Type B pancreatic cell (in vitro differentiated cells): ENCODE data around the gene STXBP3. TPM values are rescaled to one million over a fixed set of nuclear protein-coding genes. Genes with fewer than 3 reads are reported as not detected.

Source experiments
- DNase-seq: peaks from one replicate; pipeline ENCODE4 v3.0.0; 2021; ENCODE audit warnings: mixed read lengths; ENCODE audit not compliant: unreplicated experiment; ENCODE audit errors: extremely low spot score
- H3K27ac Mint-ChIP-seq: 2 replicates; pipeline ENCODE4 v1.8.0; 2021; ENCODE audit warnings: mild to moderate bottlenecking, mixed read lengths
- H3K27me3 Mint-ChIP-seq: 2 replicates; pipeline ENCODE4 v1.8.0; 2021; ENCODE audit warnings: mixed read lengths
- H3K36me3 Mint-ChIP-seq: 2 replicates; pipeline ENCODE4 v1.8.0; 2021; ENCODE audit warnings: mixed read lengths
- H3K4me1 Mint-ChIP-seq: one replicate; pipeline ENCODE4 v1.8.0; 2021; ENCODE audit warnings: mixed read lengths; ENCODE audit not compliant: unreplicated experiment
- H3K4me3 Mint-ChIP-seq: 2 replicates; pipeline ENCODE4 v1.8.0; 2021; ENCODE audit warnings: mild to moderate bottlenecking, mixed read lengths
- H3K9me3 Mint-ChIP-seq: 2 replicates; pipeline ENCODE4 v1.8.0; 2021; ENCODE audit warnings: mixed read lengths
- CTCF ChIP-seq: fragments of 200-600 bp; sonication (generic); conservative IDR thresholded peaks from 2 replicates; pipeline ENCODE4 v1.5.0; 2021; ENCODE audit warnings: antibody characterized with exemption, mild to moderate bottlenecking
- total RNA-seq: library from RNA; stranded (reverse); gene quantifications from 2 replicates; pipeline ENCODE4 v1.2.1, GENCODE V29; 2021; ENCODE audit warnings: low replicate concordance

Gene STXBP3
- total RNA-seq, 1 donor from 2014 or later: 40.5 TPM

GRCh38 chr1:108791790-108792189 is 45.3 kb downstream of the STXBP3 start:
- peaks cover 47% of the 10 kb centered on the region for H3K36me3 Mint-ChIP-seq
- no peak overlapping the region for H3K27ac Mint-ChIP-seq
- no peaks in the 10 kb centered on the region for H3K4me1 Mint-ChIP-seq
- H3K9me3 Mint-ChIP-seq: peaks cover 14% of the 10 kb centered on the region
- TF ChIP-seq CTCF: no peak
- no peak overlapping the region for H3K4me3 Mint-ChIP-seq
- no peak for DNase-seq
- no peaks in the 10 kb centered on the region for H3K27me3 Mint-ChIP-seq

- Mint-ChIP-seq H3K4me3 (no peak overlapping the region), H3K27ac (no peak overlapping the region), H3K27me3 (no peaks in the 10 kb centered on the region), H3K4me1 (no peaks in the 10 kb centered on the region), H3K36me3 (peaks cover 44% of the 10 kb centered on the region), H3K9me3 (peaks cover 14% of the 10 kb centered on the region)
- TF ChIP-seq CTCF: no peak
- DNase-seq: no peak
Observed at GRCh38 chr1:108792420-108792819, 45.9 kb downstream of the STXBP3 start.

- H3K4me1 Mint-ChIP-seq: no peaks in the 10 kb centered on the region
Observed at GRCh38 chr1:108799001-108799400, 52.5 kb downstream of the STXBP3 start.

GRCh38 chr1:108801101-108801500 is 54.6 kb downstream of the STXBP3 start:
- TF ChIP-seq CTCF: no peak
- Mint-ChIP-seq H3K36me3 (peaks cover 21% of the 10 kb centered on the region), H3K4me1 (no peaks in the 10 kb centered on the region), H3K4me3 (no peak overlapping the region), H3K27ac (no peak overlapping the region), H3K27me3 (no peaks in the 10 kb centered on the region), H3K9me3 (no peaks in the 10 kb centered on the region)
- no peak for DNase-seq

More at GRCh38 chr1:108799001-108799400, 52.5 kb downstream of the STXBP3 start:
- DNase-seq: no peak
- no peaks in the 10 kb centered on the region for H3K9me3 Mint-ChIP-seq
- peaks cover 29% of the 10 kb centered on the region for H3K36me3 Mint-ChIP-seq
- no peak overlapping the region for H3K27ac Mint-ChIP-seq
- no peaks in the 10 kb centered on the region for H3K27me3 Mint-ChIP-seq
- no peak for TF ChIP-seq CTCF
- no peak overlapping the region for H3K4me3 Mint-ChIP-seq

GRCh38 chr1:108803548-108803947 is 57.1 kb downstream of the STXBP3 start:
- Mint-ChIP-seq H3K4me3 (no peak overlapping the region), H3K27ac (no peak overlapping the region), H3K4me1 (no peaks in the 10 kb centered on the region), H3K36me3 (peaks cover 27% of the 10 kb centered on the region), H3K27me3 (no peaks in the 10 kb centered on the region), H3K9me3 (no peaks in the 10 kb centered on the region)
- no peak for TF ChIP-seq CTCF
- DNase-seq: no peak

- peaks cover 11% of the 10 kb centered on the region for H3K4me1 Mint-ChIP-seq
- no peaks in the 10 kb centered on the region for H3K9me3 Mint-ChIP-seq
- H3K27ac Mint-ChIP-seq: no peak overlapping the region
- DNase-seq: no peak
- no peak overlapping the region for H3K4me3 Mint-ChIP-seq
- TF ChIP-seq CTCF: no peak
- no peaks in the 10 kb centered on the region for H3K27me3 Mint-ChIP-seq
- H3K36me3 Mint-ChIP-seq: peaks cover 15% of the 10 kb centered on the region
Observed at GRCh38 chr1:108808438-108808837, 62.0 kb downstream of the STXBP3 start.
